ENCODE results near the gene SLC5A5.

SLC5A5 gene

DNA sequence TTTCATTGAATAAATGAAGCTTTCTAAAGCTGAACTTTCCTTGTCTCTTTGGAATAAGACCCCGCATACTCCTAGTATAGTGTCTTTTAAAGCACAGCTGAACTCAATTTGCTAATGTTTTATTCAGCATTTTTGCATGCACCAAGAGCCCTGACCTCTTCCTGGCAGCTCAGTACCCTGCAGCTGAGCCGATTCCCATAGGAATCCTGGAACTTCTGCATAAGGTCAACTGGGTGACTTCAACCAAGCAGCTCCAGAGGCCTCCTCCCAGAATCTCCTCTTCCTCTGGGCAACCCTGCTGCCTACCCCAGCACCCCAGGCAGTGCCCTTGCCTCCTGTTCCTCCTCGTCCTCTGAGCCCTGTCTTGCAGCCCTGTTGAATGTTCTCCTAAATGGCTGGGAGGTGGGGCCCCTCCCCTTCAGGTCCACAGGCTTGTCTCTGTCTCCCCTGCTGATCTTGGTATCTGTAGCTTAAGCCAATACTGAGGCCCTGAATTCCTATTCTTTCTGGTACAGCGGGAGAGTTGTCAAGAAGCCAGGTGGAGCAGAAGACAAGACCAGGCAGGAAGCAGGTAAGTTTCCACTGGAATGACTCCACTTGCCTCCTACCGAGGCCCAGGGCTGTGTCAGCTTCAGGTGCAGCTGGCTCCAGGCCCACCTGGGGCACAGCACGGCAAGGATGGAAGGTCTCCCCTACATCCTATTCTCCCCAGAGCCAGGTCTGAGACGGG lies 37.4 kb downstream of the SLC5A5 start:
- TF ChIP-seq, protein P1, sequence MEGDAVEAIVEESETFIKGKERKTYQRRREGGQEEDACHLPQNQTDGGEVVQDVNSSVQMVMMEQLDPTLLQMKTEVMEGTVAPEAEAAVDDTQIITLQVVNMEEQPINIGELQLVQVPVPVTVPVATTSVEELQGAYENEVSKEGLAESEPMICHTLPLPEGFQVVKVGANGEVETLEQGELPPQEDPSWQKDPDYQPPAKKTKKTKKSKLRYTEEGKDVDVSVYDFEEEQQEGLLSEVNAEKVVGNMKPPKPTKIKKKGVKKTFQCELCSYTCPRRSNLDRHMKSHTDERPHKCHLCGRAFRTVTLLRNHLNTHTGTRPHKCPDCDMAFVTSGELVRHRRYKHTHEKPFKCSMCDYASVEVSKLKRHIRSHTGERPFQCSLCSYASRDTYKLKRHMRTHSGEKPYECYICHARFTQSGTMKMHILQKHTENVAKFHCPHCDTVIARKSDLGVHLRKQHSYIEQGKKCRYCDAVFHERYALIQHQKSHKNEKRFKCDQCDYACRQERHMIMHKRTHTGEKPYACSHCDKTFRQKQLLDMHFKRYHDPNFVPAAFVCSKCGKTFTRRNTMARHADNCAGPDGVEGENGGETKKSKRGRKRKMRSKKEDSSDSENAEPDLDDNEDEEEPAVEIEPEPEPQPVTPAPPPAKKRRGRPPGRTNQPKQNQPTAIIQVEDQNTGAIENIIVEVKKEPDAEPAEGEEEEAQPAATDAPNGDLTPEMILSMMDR (IDR thresholded peaks at IDR 0.05): no peak

DNA sequence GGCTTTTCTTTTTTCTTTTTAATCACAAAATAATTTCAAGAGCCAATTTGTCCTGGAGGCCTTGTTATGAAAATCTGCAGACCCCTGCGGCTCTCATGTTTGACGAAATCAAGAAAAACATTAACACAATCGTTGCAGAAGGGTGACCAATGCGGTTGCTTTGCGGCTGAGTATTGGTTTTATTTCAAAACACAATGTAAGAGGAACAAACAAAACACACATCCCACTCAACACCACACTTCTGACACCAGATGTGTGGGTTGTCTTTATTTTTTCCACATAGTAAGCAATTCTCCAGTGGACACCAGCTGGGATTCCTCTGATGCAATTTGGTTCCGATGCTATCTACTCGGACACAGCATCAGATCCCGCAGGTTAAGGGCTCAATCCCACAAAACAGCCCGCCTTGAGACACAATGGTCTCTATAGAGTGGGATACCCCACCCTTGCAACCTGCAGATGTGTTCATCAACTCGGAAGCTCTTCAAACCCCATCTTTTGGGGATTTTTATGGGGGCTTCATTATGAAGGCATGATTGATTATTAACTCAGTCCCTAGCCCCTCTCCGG lies 39.1 kb downstream of the SLC5A5 start:
- TF ChIP-seq, protein P1 (IDR thresholded peaks at IDR 0.05): no peak

DNA sequence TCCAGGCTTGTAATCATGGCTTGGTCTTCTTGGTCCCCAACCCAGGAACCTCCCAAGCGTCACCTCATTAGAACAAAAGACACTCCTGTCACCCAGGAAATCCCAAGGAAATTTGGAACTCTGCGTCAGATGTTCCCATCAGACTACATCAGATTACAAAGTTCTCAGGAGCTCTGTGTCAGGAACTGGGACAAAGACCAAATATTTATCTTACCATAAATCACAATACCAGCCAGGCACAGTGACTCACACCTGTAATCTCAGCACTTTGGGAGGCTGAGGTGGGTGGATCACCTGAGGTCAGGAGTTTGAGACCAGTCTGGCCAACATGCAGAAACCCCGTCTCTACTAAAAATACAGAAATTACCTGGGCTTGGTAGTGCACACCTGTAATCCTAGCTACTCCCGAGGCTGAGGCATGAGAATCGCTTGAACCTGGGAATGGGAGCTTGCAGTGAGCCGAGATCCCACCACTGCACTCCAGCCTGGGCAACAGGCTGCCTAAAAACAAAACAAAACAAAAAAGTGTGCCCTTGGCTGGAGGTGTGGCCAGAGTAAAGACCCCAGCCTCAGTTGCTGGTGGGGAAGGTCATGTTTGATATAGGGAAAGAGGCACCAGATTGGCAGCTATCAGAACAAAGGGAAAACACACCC lies 44.3 kb downstream of the SLC5A5 start:
- TF ChIP-seq, protein P1 (IDR thresholded peaks at IDR 0.05): no peak

DNA sequence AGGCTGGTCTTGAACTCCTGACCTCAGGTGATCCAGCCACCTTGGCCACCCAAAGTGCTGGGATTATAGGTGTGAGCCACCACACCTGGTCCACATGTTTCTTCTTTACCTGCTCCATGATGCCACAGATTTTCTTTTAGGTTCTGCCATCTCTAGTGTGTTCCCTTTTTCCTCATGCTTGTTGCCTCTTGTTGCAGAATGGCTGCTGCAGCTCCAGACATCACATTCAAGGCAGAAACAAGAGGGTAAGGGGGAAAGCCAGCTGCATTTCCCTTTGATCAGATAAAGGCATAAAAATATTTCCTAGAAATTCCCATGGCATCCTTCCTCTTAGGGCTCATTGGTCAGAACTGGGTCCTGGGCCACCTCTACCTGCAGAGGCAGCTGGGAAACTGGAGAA lies 48.8 kb downstream of the SLC5A5 start:
- TF ChIP-seq, protein P1 (IDR thresholded peaks at IDR 0.05): no peak

DNA sequence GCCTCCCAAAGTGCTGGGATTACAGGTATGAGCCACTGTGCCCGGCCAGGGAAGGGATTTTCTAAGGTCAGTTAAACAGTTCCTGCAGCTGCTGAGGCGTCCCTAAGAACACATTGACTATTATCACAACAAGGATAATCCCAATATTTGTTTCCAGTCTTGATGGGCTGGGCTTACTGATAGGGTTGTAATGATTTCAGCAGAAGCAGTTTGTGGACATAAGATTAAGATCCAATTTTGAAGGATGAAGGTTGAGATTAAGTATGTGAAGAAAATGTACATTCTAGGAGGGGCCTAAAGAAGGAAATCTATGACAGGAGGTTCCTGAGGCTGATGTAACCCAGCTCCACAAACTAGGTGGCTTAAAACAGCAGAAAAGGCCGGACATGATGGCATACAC lies 50.4 kb downstream of the SLC5A5 start:
- TF ChIP-seq, protein P1 (IDR thresholded peaks at IDR 0.05): no peak

DNA sequence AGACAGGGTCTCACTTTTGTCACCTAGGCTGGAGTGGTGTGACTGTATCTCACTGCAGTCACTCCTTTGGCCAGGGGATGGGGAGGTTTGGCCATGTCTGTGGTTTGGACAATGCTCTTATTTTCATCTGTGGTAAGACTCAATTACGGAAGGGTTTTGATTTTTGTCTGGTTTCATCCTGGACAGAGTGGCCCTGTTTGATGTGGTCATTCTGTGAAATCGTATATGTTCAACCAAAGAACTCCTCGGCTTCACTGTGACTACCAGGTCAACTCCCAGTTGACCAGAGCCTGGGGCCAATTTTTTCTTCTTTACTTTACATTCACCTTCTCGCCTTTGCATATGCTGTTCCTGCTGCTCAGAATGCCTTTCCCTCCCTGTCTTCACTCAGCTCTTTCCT lies 54.3 kb downstream of the SLC5A5 start:
- TF ChIP-seq, protein P1 (IDR thresholded peaks at IDR 0.05): no peak

DNA sequence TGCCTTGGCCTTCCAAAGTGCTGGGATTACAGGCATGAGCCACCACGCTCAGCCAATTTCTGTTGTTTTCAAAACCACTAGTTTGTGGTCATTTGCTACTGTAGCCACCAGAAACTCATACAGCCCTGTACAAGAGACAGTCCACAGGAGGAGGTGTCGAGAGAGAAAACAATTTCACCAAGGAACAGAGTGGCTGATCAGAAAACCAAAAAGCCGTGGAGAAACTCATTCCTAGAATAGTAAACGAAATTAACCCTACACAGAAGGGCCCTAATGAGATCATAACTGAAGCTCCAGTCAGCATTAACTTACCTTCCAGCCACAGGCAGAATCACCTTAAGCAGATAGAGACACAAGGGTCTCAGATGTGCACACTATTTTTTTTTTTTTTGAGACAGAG lies 57.3 kb downstream of the SLC5A5 start:
- TF ChIP-seq, protein P1 (IDR thresholded peaks at IDR 0.05): no peak
